GM11168 (cell line): Measurements from ENCODE around the gene HS6ST1.

ENCODE experiments used
- in situ Hi-C: fragments of 300-500 bp; cut with MboI; formaldehyde crosslinking; loops from one replicate; pipeline ENCODE4 v1.12.0; 2022; ENCODE audit warnings: low sequenced_read_pairs; ENCODE audit not compliant: unreplicated experiment

Gene HS6ST1

DNA sequence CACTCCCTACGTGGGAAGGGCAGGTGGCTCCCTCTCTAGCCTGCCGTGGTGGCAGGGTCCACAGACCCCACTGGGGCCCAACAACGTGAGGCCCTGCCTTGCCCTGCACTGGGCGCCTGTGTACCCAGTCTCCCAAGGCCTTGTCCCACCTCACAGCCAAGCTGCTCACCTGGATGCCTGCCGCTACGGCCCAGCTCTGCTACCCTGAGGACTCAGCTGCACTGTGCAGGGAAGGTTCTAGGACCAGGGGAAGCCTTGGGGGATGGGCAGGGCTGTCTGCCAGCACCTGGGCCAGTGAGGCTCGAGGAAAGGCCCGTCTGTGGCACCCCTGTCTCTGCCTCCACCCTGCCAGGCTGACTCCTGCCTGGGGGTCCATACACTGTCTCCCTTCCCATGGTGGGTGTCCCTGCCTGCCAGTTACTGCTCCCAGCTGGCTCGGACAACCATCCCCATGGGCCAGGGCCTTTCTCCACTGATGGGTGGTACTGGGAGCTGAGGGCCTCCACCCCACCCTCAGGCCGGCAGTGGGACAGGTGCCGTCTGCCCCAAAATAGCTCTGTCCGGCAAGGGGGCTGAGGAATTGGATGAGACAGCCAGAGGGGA, 33.2 kb downstream of the HS6ST1 start:
- in situ Hi-C loops: no loop called here

GRCh38 chr2:128284841-128285240, 33.8 kb downstream of the HS6ST1 start:
- in situ Hi-C loops: no loop called here

DNA sequence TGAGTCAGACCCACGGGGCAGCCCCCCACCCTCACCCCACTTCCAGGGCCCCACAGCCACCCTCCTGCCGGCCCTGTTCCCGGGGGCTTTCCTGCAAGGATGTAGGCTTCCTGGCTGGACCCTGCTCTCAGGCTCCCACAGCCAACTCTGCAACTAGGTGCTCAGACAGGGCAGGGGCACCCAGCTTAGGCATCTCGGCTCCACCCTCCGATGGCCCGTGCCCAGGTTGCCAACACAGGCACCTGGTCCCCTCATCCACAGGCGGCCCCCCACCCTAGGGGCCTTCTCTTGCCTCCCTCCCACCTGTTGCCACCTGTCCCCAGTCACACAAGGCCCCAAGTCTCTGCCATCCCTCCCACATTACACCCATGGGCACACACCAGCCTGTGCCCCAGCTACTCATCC, 34.6 kb downstream of the HS6ST1 start:
- in situ Hi-C loops: no loop called here

GRCh38 chr2:128282976-128283810, 35.5 kb downstream of the HS6ST1 start:
- in situ Hi-C loops: no loop called here

DNA sequence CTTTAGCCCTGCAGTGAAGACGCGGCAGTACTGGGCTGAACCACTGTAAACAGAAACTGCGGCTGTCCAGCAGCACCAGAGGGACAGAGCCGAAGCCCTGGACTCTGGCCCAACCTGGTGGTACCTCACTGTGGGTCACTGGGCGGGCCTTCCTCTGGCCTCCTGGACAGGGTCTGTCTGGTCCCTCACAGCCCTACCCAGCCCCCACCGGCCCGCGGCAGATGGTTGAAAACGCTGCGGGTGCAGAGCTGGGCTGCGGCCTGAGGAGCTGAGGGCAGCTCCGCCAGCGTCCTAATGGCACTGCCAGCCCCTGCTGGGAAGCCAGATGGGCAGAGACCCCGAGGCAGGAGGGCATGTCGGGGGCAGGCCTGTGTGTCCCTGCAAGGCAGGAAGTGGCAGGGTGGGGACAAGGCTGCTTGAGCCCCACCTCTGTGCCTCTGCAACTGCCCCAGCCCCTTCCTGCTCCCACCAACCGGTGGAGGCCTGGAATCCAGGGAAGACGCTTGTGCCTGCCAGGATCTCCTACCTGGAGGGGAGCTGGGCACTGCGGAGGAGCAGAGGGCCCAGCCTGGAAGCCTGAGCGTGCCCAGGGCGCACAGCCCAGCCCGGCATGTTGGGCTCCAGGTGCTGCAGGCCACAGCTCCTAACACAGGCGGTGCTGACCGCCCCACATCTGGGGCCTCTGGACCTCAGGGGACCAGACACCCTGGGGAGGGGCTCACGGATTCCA, 36.3 kb downstream of the HS6ST1 start:
- in situ Hi-C loops: no loop called here

DNA sequence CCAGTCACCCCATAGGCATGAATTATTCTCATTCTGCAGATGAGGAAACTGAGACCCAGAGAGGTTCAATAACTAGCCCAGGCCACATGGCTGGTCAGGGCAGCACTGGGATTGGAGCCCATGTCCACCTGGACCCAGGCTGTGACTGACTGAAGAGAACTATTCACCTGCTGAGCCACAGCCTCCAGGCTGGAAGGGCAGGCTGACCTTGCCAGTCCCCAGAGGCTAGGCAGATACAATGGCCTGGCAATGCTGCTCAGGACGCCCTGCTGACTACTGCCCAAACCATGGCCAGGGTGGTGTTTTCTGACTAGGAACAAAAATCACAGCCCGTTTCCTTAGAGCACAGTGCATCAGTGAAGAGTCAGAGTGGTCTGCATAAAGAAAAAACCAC, 36.8 kb downstream of the HS6ST1 start:
- in situ Hi-C loops: no loop called here

DNA sequence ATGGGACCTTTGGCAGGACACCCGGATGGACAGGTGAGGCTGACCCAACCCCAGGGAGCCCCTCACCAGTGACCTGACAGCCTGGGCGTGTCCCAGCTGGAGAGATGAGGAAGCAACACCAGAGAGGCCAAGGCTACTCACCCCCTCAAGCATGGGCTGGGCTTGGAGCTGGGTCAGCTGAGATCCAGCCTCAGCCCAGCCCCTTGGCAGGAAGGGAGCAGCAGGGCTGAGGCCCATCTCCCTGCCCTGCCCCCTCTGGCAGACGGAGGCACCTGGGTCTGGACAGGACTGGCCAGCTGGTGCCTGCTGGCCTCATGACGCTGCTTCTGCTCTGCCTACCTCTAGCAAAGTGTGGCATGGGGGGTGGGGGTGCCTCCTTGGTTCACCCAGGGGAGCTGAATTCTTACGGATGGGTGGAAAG, 37.8 kb downstream of the HS6ST1 start:
- in situ Hi-C loops: no loop called here

GRCh38 chr2:128280158-128280871, 38.4 kb downstream of the HS6ST1 start:
- in situ Hi-C loops: no loop called here

DNA sequence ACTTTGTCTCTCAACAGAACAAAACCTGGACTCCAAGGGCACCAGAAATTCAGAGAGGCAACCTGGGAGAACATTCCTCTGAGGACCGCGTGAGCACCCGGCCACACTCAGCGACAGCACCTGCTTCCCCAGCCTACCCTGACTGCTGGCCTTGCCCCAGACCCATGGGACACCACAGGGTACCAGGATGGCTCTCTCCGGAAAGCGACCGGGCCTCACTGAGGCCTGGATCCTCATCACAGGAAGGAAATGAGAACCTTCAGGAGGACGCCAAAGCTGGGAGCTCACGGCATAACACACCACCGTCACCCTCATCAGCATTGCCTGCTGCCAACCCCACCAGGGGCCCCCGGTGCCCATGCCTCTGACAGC, 38.9 kb downstream of the HS6ST1 start:
- in situ Hi-C loops: no loop called here

DNA sequence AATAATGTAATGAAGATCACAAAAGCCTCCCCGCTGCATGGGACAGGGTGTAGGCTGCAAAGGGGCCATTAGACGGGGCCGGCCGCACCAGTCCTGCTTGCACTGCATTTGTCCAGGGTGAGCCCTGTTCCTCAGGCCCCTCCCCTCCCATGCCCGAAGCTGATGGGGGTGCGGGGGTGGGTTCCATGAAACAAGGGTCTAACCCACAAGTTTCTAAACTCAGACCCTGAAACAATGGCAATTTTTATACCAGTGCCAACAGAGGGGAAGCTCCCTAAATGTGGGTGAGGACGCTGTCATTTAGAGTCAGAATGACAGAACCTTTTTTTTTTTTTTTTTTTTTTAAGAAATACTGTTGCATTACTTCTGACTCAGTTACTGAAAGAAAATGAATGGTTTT, 39.7 kb downstream of the HS6ST1 start:
- in situ Hi-C loops: no loop called here

GRCh38 chr2:128277961-128278681, 40.5 kb downstream of the HS6ST1 start:
- in situ Hi-C loops: no loop called here

DNA sequence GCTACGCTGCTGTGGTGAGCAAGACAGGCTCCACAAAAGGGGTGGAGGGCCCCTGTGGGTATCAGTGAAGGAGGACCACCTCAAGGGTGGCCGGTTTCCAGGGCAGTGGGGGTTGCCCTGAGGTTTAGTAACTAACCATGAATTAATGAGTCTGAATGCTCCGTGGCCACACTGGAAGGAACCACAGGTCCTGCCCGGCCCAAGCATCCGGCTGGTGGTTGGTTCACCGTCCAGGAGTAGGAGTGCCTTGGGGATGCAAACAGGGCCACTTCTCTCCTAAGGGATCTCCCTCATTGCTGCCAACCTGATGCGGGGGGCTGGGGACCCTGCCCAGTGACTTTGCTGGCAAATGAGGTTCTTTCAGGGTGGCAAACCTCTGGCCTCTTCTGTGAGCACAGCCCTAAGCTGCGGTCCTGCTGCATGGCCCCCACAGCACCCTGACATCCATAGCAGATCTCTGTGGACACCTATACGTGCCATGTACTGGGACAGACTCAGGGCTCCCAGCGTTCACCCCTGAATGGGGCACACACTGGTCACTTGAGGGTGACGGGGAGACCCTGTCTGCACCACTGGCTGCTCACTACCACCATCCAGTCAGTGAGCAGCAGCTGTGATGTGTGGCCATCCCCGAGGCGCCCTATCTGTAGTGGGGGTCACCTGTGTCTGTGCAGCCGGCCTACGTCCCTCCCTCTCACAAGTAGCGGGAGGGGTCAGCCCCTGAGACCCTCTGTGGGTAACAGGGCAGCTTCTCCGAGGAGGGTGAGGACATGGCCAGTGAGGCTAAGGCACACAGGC, 41.6 kb downstream of the HS6ST1 start:
- in situ Hi-C loops: no loop called here

- in situ Hi-C loops: no loop called here
Observed at GRCh38 chr2:128275498-128276045, 43.1 kb downstream of the HS6ST1 start.

DNA sequence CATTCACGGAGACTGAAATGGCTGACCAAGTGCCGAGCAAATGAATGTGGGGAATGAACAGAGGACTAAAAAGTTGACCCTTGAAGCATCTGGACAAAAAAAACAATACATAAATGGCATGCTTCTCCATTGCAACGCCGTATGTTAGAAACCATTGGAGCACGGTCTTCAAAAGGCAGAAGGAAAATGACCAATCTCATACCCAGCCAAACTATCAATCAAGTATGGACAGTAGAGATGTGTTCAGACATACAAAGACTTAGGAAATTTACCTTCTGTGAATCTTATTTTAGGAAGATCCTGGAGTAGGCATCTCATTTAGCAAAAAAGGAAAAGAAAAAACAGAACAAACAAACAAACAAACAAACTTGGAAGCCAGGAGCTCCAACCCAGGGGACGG, 44.5 kb downstream of the HS6ST1 start:
- in situ Hi-C loops: no loop called here

DNA sequence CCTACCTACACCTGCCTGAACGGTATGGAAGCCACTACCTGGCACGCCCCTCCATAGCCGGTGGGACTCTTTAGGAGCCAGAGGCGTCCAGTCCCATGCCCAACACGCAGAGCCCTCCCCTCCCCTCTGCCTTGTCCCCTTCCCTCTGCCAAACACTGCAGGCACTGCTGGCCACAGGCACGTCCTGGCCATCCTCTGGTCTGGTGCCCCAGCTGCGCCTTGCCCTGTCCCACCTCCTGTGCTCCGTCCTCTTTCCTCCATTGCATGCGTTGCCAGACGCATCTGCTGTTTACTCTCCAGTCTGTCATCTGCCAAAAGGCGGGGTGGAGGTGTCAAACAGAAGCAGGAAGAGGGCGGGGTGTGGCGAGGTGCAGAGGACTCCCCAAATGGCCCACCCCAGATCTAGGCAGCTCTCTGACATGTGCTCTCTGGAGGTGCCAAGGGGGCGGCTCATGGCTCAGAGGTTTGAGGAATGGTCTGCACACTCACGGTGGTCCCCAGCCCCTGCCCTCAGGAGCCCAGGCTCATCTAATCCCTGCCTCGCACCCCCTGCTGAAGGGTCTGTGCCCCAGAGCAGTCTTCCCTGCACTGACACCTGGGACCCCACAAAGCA, 45.1 kb downstream of the HS6ST1 start:
- in situ Hi-C loops: no loop called here

GRCh38 chr2:128272601-128273468, 45.8 kb downstream of the HS6ST1 start:
- in situ Hi-C loops: no loop called here

- in situ Hi-C loops: no loop called here
Observed at GRCh38 chr2:128271911-128272600, 46.6 kb downstream of the HS6ST1 start.
